GM18909 (cell line): ENCODE measurements around the gene CACNB4.
"Not testable (repeated sequence)": the region's sequence is repeated elsewhere in the genome, so short reads cannot be mapped to it uniquely, and the experiment has no call there.

ENCODE experiments used
- ATAC-seq: cut with Tn5 transposase; IDR thresholded peaks from one replicate; pipeline ENCODE4 v1.9.1; 2021; ENCODE audit warnings: mild to moderate bottlenecking; ENCODE audit not compliant: unreplicated experiment, poor library complexity

The CACNB4 gene

GRCh38 chr2:151805961-151806360 lies 292.9 kb downstream of the CACNB4 start:
- no peak for ATAC-seq

- no peak for ATAC-seq
These were observed 293.5 kb downstream of the CACNB4 start for GRCh38 chr2:151805343-151805742.

- no peak for ATAC-seq
These were observed 295.0 kb downstream of the CACNB4 start for GRCh38 chr2:151803811-151804210.

- no peak for ATAC-seq
These were observed 296.5 kb downstream of the CACNB4 start for GRCh38 chr2:151802315-151802714.

- ATAC-seq, result no peak
These were observed 299.0 kb downstream of the CACNB4 start for GRCh38 chr2:151799886-151800292.

- no peak for ATAC-seq
These were observed 302.1 kb downstream of the CACNB4 start for GRCh38 chr2:151796774-151797173.

GRCh38 chr2:151795646-151796240 lies 303.1 kb downstream of the CACNB4 start:
- ATAC-seq, result no peak

- ATAC-seq, result not testable (repeated sequence)
These were observed 304.4 kb downstream of the CACNB4 start for GRCh38 chr2:151794422-151794821.

- ATAC-seq, result no peak
These were observed 305.7 kb downstream of the CACNB4 start for GRCh38 chr2:151793123-151793522.

GRCh38 chr2:151792589-151792988 lies 306.3 kb downstream of the CACNB4 start:
- no peak for ATAC-seq

- no peak for ATAC-seq
These were observed 307.3 kb downstream of the CACNB4 start for GRCh38 chr2:151791545-151791944.

GRCh38 chr2:151790689-151791088 lies 308.2 kb downstream of the CACNB4 start:
- no peak for ATAC-seq

GRCh38 chr2:151789055-151789834 lies 309.6 kb downstream of the CACNB4 start:
- no peak for ATAC-seq

GRCh38 chr2:151786483-151786882 lies 312.4 kb downstream of the CACNB4 start:
- ATAC-seq, result no peak

GRCh38 chr2:151786077-151786476 lies 312.8 kb downstream of the CACNB4 start:
- ATAC-seq, result no peak

- no peak for ATAC-seq
These were observed 315.7 kb downstream of the CACNB4 start for GRCh38 chr2:151783133-151783520.
